H9 (cell line): ENCODE measurements around the gene SLC12A9. TPM values are rescaled to one million over a fixed set of nuclear protein-coding genes. Genes with fewer than 3 reads are reported as not detected.

Source experiments
- DNase-seq: peaks from one replicate; pipeline ENCODE4 v3.0.0-alpha.2; 2017
- H2AFZ ChIP-seq: one replicate; pipeline ENCODE4 v1.6.1; 2013; ENCODE audit warnings: mild to moderate bottlenecking, low read length, control low read depth, moderate library complexity
- H2AK5ac ChIP-seq: 2 replicates; pipeline ENCODE4 v1.6.1; 2013; ENCODE audit warnings: low read length, control low read depth, mixed read lengths; ENCODE audit not compliant: insufficient read length
- H2BK120ac ChIP-seq: one replicate; pipeline ENCODE4 v1.6.1; 2013; ENCODE audit warnings: low read depth, mild to moderate bottlenecking, low read length, control low read depth, inconsistent platforms; ENCODE audit not compliant: poor library complexity, severe bottlenecking
- H2BK12ac ChIP-seq: 2 replicates; pipeline ENCODE4 v1.6.1; 2013; ENCODE audit warnings: low read length, control low read depth, mixed read lengths, low read depth; ENCODE audit not compliant: insufficient read length
- H2BK15ac ChIP-seq: 2 replicates; pipeline ENCODE4 v1.6.1; 2013; ENCODE audit warnings: low read depth, low read length, control low read depth
- H2BK20ac ChIP-seq: one replicate; pipeline ENCODE4 v1.6.1; 2013; ENCODE audit warnings: low read depth, mild to moderate bottlenecking, low read length, control low read depth, inconsistent platforms; ENCODE audit not compliant: poor library complexity, severe bottlenecking
- H2BK5ac ChIP-seq: 2 replicates; pipeline ENCODE4 v1.6.1; 2013; ENCODE audit warnings: low read length, control low read depth, mixed read lengths; ENCODE audit not compliant: insufficient read length
- H3K14ac ChIP-seq: 2 replicates; pipeline ENCODE4 v1.6.1; 2013; ENCODE audit warnings: low read length, control low read depth; ENCODE audit not compliant: insufficient read depth
- H3K18ac ChIP-seq: 2 replicates; pipeline ENCODE4 v1.6.1; 2013; ENCODE audit warnings: low read depth, mild to moderate bottlenecking, mixed read lengths, low read length, control low read depth; ENCODE audit not compliant: insufficient read length
- H3K23ac ChIP-seq: 2 replicates; pipeline ENCODE4 v1.6.1; 2013; ENCODE audit warnings: low read length, control low read depth, mixed read lengths, low read depth; ENCODE audit not compliant: insufficient read length
- H3K23me2 ChIP-seq: 2 replicates; pipeline ENCODE4 v1.6.1; 2013; ENCODE audit warnings: low read depth, mild to moderate bottlenecking, mixed read lengths, low read length, control low read depth; ENCODE audit not compliant: insufficient read length, poor library complexity, severe bottlenecking
- H3K27ac ChIP-seq: 2 replicates; pipeline ENCODE4 v1.5.1; 2013; ENCODE audit warnings: low read length, control low read depth, mixed read lengths, low read depth; ENCODE audit not compliant: insufficient read length
- H3K27me3 ChIP-seq: 2 replicates; pipeline ENCODE4 v1.6.1; 2013; ENCODE audit warnings: low read length, control low read depth, inconsistent platforms; ENCODE audit not compliant: insufficient read depth
- H3K4ac ChIP-seq: 2 replicates; pipeline ENCODE4 v1.6.1; 2013; ENCODE audit warnings: low read depth, mild to moderate bottlenecking, control low read depth, inconsistent platforms, low read length, moderate library complexity
- H3K4me1 ChIP-seq: 2 replicates; pipeline ENCODE4 v1.6.1; 2013; ENCODE audit warnings: low read length, control low read depth, inconsistent platforms; ENCODE audit not compliant: insufficient read depth
- H3K4me2 ChIP-seq: 2 replicates; pipeline ENCODE4 v1.6.1; 2013; ENCODE audit warnings: low read length, control low read depth, mixed read lengths; ENCODE audit not compliant: insufficient read length, insufficient read depth
- H3K56ac ChIP-seq: 2 replicates; pipeline ENCODE4 v1.6.1; 2013; ENCODE audit warnings: low read depth, mild to moderate bottlenecking, mixed read lengths, low read length, control low read depth; ENCODE audit not compliant: insufficient read length
- H3K79me1 ChIP-seq: 2 replicates; pipeline ENCODE4 v1.6.1; 2013; ENCODE audit warnings: low read depth, mild to moderate bottlenecking, moderate library complexity, low read length, control low read depth, inconsistent platforms; ENCODE audit not compliant: insufficient read depth, poor library complexity, severe bottlenecking
- H3K79me2 ChIP-seq: 2 replicates; pipeline ENCODE4 v1.6.1; 2013; ENCODE audit warnings: low read length, control low read depth, inconsistent platforms; ENCODE audit not compliant: insufficient read depth
- H3K9ac ChIP-seq: 2 replicates; pipeline ENCODE4 v1.6.1; 2013; ENCODE audit warnings: low read length, control low read depth, mixed read lengths; ENCODE audit not compliant: insufficient read length; ENCODE audit errors: extremely low read depth
- H3K9me3 ChIP-seq: one replicate; pipeline ENCODE4 v1.6.1; 2013; ENCODE audit warnings: low read depth, low read length, inconsistent platforms; ENCODE audit not compliant: control insufficient read depth
- H3T11ph ChIP-seq: one replicate; pipeline ENCODE4 v1.6.1; 2013; ENCODE audit warnings: mild to moderate bottlenecking, low read length, control low read depth, inconsistent platforms
- H4K20me1 ChIP-seq: one replicate; pipeline ENCODE4 v1.6.1; 2013; ENCODE audit not compliant: control insufficient read depth, insufficient read length, insufficient read depth
- H4K5ac ChIP-seq: 2 replicates; pipeline ENCODE4 v1.6.1; 2013; ENCODE audit warnings: low read depth, mild to moderate bottlenecking, mixed read lengths, low read length, control low read depth; ENCODE audit not compliant: insufficient read length
- H4K8ac ChIP-seq: replicated peaks from 2 replicates; pipeline ENCODE4 v1.6.1; 2013; ENCODE audit warnings: low read length, control low read depth, mixed read lengths, low read depth; ENCODE audit not compliant: insufficient read length
- H4K91ac ChIP-seq: 2 replicates; pipeline ENCODE4 v1.6.1; 2013; ENCODE audit warnings: low read depth, mild to moderate bottlenecking, moderate library complexity, mixed read lengths, low read length, control low read depth; ENCODE audit not compliant: insufficient read length
- H3K27ac Mint-ChIP-seq, 3 experiments: 2 replicates in 2 of 3; 3 replicates in 1 of 3; pipeline ENCODE4 v1.8.0; 2020 to 2021; ENCODE audit warnings: mixed read lengths in 3 of 3, mild to moderate bottlenecking in 1 of 3, moderate library complexity in 1 of 3
- H3K27me3 Mint-ChIP-seq: 2 replicates; pipeline ENCODE4 v1.8.0; 2021; ENCODE audit warnings: low read depth, mild to moderate bottlenecking, moderate library complexity, mixed read lengths
- H3K36me3 Mint-ChIP-seq, 3 experiments: 2 replicates in 2 of 3; 3 replicates in 1 of 3; pipeline ENCODE4 v1.8.0; 2020 to 2021; ENCODE audit warnings: low read depth in 3 of 3, mixed read lengths in 3 of 3; ENCODE audit not compliant: insufficient read depth in 1 of 3
- H3K4me1 Mint-ChIP-seq, 2 experiments: 2 replicates each; pipeline ENCODE4 v1.8.0; 2020; ENCODE audit warnings: mixed read lengths in 2 of 2
- H3K4me3 Mint-ChIP-seq, 2 experiments: 2 replicates in 1 of 2; 3 replicates in 1 of 2; pipeline ENCODE4 v1.8.0; 2020 to 2021; ENCODE audit warnings: mild to moderate bottlenecking in 2 of 2, mixed read lengths in 2 of 2, moderate library complexity in 1 of 2
- H3K9me3 Mint-ChIP-seq, 2 experiments: 2 replicates in 1 of 2; 3 replicates in 1 of 2; pipeline ENCODE4 v1.8.0; 2020; ENCODE audit warnings: mild to moderate bottlenecking in 2 of 2, mixed read lengths in 2 of 2, moderate library complexity in 1 of 2
- CTCF ChIP-seq: fragments of 200-600 bp; sonication (generic); conservative IDR thresholded peaks from 3 replicates; pipeline ENCODE4 v1.8.0; 2021; ENCODE audit warnings: antibody characterized with exemption, mild to moderate bottlenecking
- WGBS: extraction: QIAGEN DNeasy Blood & Tissue Kit; methylation state at CpG from one replicate; pipeline ENCODE4 v1.1.7; 2013; ENCODE audit warnings: missing lambda C conversion rate, low lambda C conversion rate, mixed read lengths; ENCODE audit not compliant: insufficient read length; ENCODE audit errors: extremely low coverage; 5-methylcytosine and 5-hydroxymethylcytosine counted together
- total RNA-seq: library from RNA; stranded (reverse); gene quantifications from 2 replicates; pipeline ENCODE4 v1.2.1, GENCODE V29; 2021

The SLC12A9 gene
- total RNA-seq, 1 experiment from 2014 or later = 43.0 TPM

- H2BK15ac ChIP-seq = no peak overlapping the region
- no peak overlapping the region for H3K23ac ChIP-seq
- no peak overlapping the region for H4K5ac ChIP-seq
- peak overlapping the region; percentile 51 for H3K18ac ChIP-seq
- H3K9ac ChIP-seq = peak overlapping the region; percentile 2
- H3K9me3 Mint-ChIP-seq = no peaks in the 10 kb centered on the region; a peak in 2 of 5 replicates
- H3K14ac ChIP-seq = peak overlapping the region; percentile 75; the same call in 1 of the 2 replicates
- H3K4me2 ChIP-seq = peak overlapping the region; percentile 54
- H3K79me2 ChIP-seq = peaks cover 6% of the 10 kb centered on the region; the same call in 1 of the 2 replicates
- H3K4ac ChIP-seq = no peak overlapping the region; the same call in 1 of the 2 replicates
- no peaks in the 10 kb centered on the region for H3K79me1 ChIP-seq
- WGBS = no CpG with 5 or more reads among the region's 43 CpGs
- no peak overlapping the region for H4K8ac ChIP-seq
- peaks cover 7% of the 10 kb centered on the region for H3K27me3 Mint-ChIP-seq
- peaks cover 33% of the 10 kb centered on the region for H3K23me2 ChIP-seq
- peak overlapping the region; percentile 91 to 94 (median 93) for H3K27ac Mint-ChIP-seq
- H3K4me1 ChIP-seq = peaks cover 2% of the 10 kb centered on the region; the same call in 1 of the 2 replicates
- peak; percentile 56 for DNase-seq
- peaks cover 38 to 41% of the 10 kb centered on the region in 2 experiments for H3K4me1 Mint-ChIP-seq
- H2BK12ac ChIP-seq = no peak overlapping the region
- H2AFZ ChIP-seq = no peak overlapping the region
- H3K36me3 Mint-ChIP-seq = peaks cover 25 to 31% (median 28%) of the 10 kb centered on the region in 3 experiments
- no peak overlapping the region for H4K91ac ChIP-seq
- peaks cover under 1% of the 10 kb centered on the region; the same call in 1 of the 2 replicates for H3K27me3 ChIP-seq
- H2BK5ac ChIP-seq = peak overlapping the region; percentile 31
- no peak overlapping the region for H3K27ac ChIP-seq
- TF ChIP-seq CTCF = no peak
- H4K20me1 ChIP-seq = no peaks in the 10 kb centered on the region
- H2BK20ac ChIP-seq = no peak overlapping the region
- H2AK5ac ChIP-seq = no peak overlapping the region
- H3K9me3 ChIP-seq = no peaks in the 10 kb centered on the region
- H2BK120ac ChIP-seq = no peak overlapping the region
- H3K56ac ChIP-seq = no peak overlapping the region
- H3K4me3 Mint-ChIP-seq = peak overlapping the region; percentile 80 to 93
- H3T11ph ChIP-seq = no peak overlapping the region
These were observed 38.4 kb downstream of the SLC12A9 start for GRCh38 chr7:100890653-100891567.
